ENCODE data around the gene BTBD2.

DNA sequence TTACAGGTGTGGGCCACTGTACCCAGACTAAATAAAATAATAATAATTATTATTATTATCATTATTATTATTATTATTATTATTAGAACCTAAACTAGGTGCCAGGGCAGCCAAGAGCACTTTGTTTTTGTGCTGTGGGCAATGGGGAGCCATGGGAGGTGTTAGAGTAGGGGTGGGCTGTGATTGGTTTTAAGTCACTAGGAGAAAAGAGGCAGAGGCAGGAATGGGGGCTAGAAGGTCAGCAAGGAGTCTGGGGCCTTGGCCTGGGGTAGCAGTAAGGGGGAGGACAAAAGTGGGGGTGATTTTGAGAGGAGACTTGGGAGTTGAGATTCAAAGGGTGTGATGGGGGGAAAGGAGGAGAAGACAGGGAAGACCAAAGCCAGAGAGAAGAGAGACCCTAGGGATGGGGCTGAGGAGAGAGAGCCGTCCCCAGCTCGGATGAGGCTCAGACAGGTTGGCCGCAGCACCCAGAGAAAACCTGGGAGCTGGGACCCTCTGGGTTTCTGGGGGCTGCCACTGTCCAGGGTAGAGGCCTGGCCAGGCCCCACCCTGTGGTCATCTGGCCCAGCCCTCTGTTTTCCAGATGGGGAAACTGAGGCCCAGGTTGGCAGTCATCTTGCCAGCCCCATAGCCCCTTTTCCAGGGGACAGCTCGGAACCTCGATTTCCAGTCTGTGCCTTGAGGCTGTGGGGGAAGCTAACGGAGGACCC is 17.8 kb upstream of the BTBD2 start:
- TF ChIP-seq, protein P1, sequence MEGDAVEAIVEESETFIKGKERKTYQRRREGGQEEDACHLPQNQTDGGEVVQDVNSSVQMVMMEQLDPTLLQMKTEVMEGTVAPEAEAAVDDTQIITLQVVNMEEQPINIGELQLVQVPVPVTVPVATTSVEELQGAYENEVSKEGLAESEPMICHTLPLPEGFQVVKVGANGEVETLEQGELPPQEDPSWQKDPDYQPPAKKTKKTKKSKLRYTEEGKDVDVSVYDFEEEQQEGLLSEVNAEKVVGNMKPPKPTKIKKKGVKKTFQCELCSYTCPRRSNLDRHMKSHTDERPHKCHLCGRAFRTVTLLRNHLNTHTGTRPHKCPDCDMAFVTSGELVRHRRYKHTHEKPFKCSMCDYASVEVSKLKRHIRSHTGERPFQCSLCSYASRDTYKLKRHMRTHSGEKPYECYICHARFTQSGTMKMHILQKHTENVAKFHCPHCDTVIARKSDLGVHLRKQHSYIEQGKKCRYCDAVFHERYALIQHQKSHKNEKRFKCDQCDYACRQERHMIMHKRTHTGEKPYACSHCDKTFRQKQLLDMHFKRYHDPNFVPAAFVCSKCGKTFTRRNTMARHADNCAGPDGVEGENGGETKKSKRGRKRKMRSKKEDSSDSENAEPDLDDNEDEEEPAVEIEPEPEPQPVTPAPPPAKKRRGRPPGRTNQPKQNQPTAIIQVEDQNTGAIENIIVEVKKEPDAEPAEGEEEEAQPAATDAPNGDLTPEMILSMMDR (IDR thresholded peaks at IDR 0.05): no peak
- no peak for TF ChIP-seq POLR2A (IDR thresholded peaks at IDR 0.05)

Measured in Peyer's patch (tissue), 4 donors.